CD4-positive, alpha-beta T cell treated with Interleukin-6 for 4 hours (primary cell): ENCODE data around the gene ACADVL.

Experiments
- DNase-seq: peaks from one replicate; pipeline ENCODE4 v3.0.0-alpha.2; 2020; ENCODE audit warnings: mixed read lengths

ACADVL gene

GRCh38 chr17:7217113-7217987, 2.4 kb upstream of the ACADVL start:
- DNase-seq, result peak; percentile 56

- DNase-seq, result peak; percentile 22
Measured at GRCh38 chr17:7218166-7218565, 1.6 kb upstream of the ACADVL start.

- no peak for DNase-seq
Measured at GRCh38 chr17:7218758-7219157, 980 bp upstream of the ACADVL start.

- no peak for DNase-seq
Measured at GRCh38 chr17:7219229-7219811, 418 bp upstream of the ACADVL start.

GRCh38 chr17:7220593-7221277, 997 bp downstream of the ACADVL start:
- DNase-seq, result peak; percentile 74

- DNase-seq, result no peak
Measured at GRCh38 chr17:7221278-7222092, 1.7 kb downstream of the ACADVL start.

GRCh38 chr17:7222093-7222971, 2.6 kb downstream of the ACADVL start:
- no peak for DNase-seq

GRCh38 chr17:7222972-7223292, 3.2 kb downstream of the ACADVL start:
- DNase-seq, result no peak

- no peak for DNase-seq
Measured at GRCh38 chr17:7223375-7223774, 3.6 kb downstream of the ACADVL start.

- DNase-seq, result no peak
Measured at GRCh38 chr17:7224110-7224509, 4.4 kb downstream of the ACADVL start.

- DNase-seq, result no peak
Measured at GRCh38 chr17:7224661-7225111, 4.9 kb downstream of the ACADVL start.

- DNase-seq, result no peak
Measured at GRCh38 chr17:7225711-7226331, 6.1 kb downstream of the ACADVL start.

GRCh38 chr17:7226721-7227710, 7.3 kb downstream of the ACADVL start:
- DNase-seq, result no peak

- DNase-seq, result no peak
Measured at GRCh38 chr17:7228920-7229319, 9.2 kb downstream of the ACADVL start.

GRCh38 chr17:7229504-7229903, 9.8 kb downstream of the ACADVL start:
- no peak for DNase-seq

GRCh38 chr17:7232114-7232513, 12.4 kb downstream of the ACADVL start:
- no peak for DNase-seq

- no peak for DNase-seq
Measured at GRCh38 chr17:7233701-7234082, 14.0 kb downstream of the ACADVL start.

- DNase-seq, result peak; percentile 95
Measured at GRCh38 chr17:7234083-7234951, 14.6 kb downstream of the ACADVL start, which contains the start of gene DVL2. Gene DVL2 (minus strand): TSS chr17:7234517. CDS start chr17:7234262, 255 bp downstream.
